CD4-positive, alpha-beta memory T cell (primary cell): Measurements from ENCODE around the gene BTBD10. TPM values are rescaled to one million over a fixed set of nuclear protein-coding genes. Genes with fewer than 3 reads are reported as not detected.

Experiments used
- CTCF ChIA-PET: fragments of 350-600 bp; sonication (Branson Sonifier 250); formaldehyde crosslinking; loops from one replicate; lab custom pipeline; 2021; ENCODE audit warnings: inconsistent platforms; ENCODE audit not compliant: partially characterized antibody; lab: Charles Lee
- POLR2A ChIA-PET: fragments of 350-600 bp; sonication (Branson Sonifier 250); formaldehyde crosslinking; loops from one replicate; lab custom pipeline; 2021; ENCODE audit not compliant: partially characterized antibody; lab: Charles Lee
- DNase-seq, 5 donors: peaks; one replicate each; pipeline versions ENCODE4 v3.0.0 to v3.0.0-alpha.2; 2020 to 2022; ENCODE audit warnings: mixed read lengths in 1 of 5
- H3K27ac ChIP-seq: one replicate; pipeline ENCODE4 v1.7.0; 2013; ENCODE audit warnings: low read depth, low read length
- H3K27me3 ChIP-seq: 2 replicates; pipeline ENCODE4 v1.7.0; 2013; ENCODE audit warnings: mild to moderate bottlenecking, low read length, moderate library complexity; ENCODE audit not compliant: insufficient read depth
- H3K36me3 ChIP-seq: 2 replicates; pipeline ENCODE4 v1.7.0; 2013; ENCODE audit warnings: mild to moderate bottlenecking, low read length, moderate library complexity; ENCODE audit not compliant: insufficient read depth
- H3K4me1 ChIP-seq: 2 replicates; pipeline ENCODE4 v1.7.0; 2013; ENCODE audit warnings: mild to moderate bottlenecking, low read length, moderate library complexity; ENCODE audit not compliant: insufficient read depth
- H3K4me3 ChIP-seq, 2 donors: one replicate each; pipeline ENCODE4 v1.7.0; 2013; ENCODE audit warnings: low read length in 2 of 2, mild to moderate bottlenecking in 1 of 2
- H3K9me3 ChIP-seq, 2 donors: one replicate each; pipeline ENCODE4 v1.7.0; 2013; ENCODE audit warnings: low read length in 2 of 2, control low read depth in 1 of 2; ENCODE audit not compliant: control insufficient read depth in 1 of 2
- H3K27ac Mint-ChIP-seq, 7 donors: one replicate each; pipeline ENCODE4 v1.8.0; 2020 to 2021; ENCODE audit warnings: mixed read lengths in 7 of 7, mild to moderate bottlenecking in 6 of 7, inconsistent platforms in 3 of 7, moderate library complexity in 3 of 7
- H3K27me3 Mint-ChIP-seq, 2 donors: one replicate each; pipeline ENCODE4 v1.8.0; 2020 to 2021; ENCODE audit warnings: mixed read lengths in 2 of 2
- H3K36me3 Mint-ChIP-seq, 2 donors: one replicate each; pipeline ENCODE4 v1.8.0; 2020 to 2021; ENCODE audit warnings: mixed read lengths in 2 of 2, inconsistent platforms in 1 of 2, mild to moderate bottlenecking in 1 of 2
- H3K4me1 Mint-ChIP-seq, 4 donors: one replicate each; pipeline ENCODE4 v1.8.0; 2020 to 2021; ENCODE audit warnings: mixed read lengths in 4 of 4, mild to moderate bottlenecking in 1 of 4
- H3K4me3 Mint-ChIP-seq, 8 donors: one replicate each; pipeline ENCODE4 v1.8.0; 2020 to 2021; ENCODE audit warnings: mixed read lengths in 8 of 8, mild to moderate bottlenecking in 7 of 8, moderate library complexity in 6 of 8, inconsistent platforms in 3 of 8
- H3K9me3 Mint-ChIP-seq, 8 donors: one replicate each; pipeline ENCODE4 v1.8.0; 2020 to 2021; ENCODE audit warnings: mixed read lengths in 8 of 8, mild to moderate bottlenecking in 5 of 8, inconsistent platforms in 3 of 8, moderate library complexity in 1 of 8
- intact Hi-C: fragments of 100-400 bp; cut with micrococcal nuclease; formaldehyde crosslinking; loops from one replicate; pipeline ENCODE4 v1.15.1; 2023
- polyA plus RNA-seq, 2 donors: library from polyadenylated mRNA; unstranded; fragments of 300-500 nt; fragmentation: Illumina TruSeq; gene quantifications; one replicate each; pipeline ENCODE4 v1.2.3, GENCODE V29; 2021
- total RNA-seq, 2 experiments: library from RNA; stranded (reverse); gene quantifications; one replicate each; pipeline ENCODE4 v1.2.3, GENCODE V29; 2021

BTBD10 gene
- total and polyA plus RNA-seq, 4 experiments from 2014 or later: 11.5 to 22.6 (median 18.0) TPM

DNA sequence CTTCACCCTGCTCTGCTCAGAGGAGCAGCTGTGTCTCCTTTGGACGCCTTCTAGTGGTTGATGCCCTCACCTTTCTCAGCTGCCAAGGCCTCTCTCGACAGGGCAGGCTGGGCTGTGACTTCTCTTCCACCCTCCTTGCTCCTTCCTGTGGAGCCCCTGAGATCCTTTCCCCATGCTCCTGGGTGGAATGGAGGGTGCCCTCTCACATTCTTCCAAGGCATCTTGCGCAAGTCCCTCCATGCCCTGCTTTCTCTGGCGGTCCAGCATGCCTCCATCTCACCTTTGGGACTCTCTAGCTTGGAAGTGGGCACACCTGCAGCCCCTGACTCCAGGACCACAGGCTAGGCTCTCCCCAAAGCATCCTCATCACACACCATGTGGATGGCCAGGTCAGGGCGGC, 116.6 kb downstream of the BTBD10 start:
- no peaks in the 10 kb centered on the region for H3K36me3 ChIP-seq
- CTCF ChIA-PET: interaction anchor here (0.8 to 3.4 kb wide), 5 partner anchors 9 to 387 kb away, joined by 3 to 13 read pairs (median 6); no protein-coding TSS in a partner anchor
- H3K4me3 Mint-ChIP-seq: peak overlapping the region in 1 of 8 donors; percentile 15
- H3K27me3 ChIP-seq: no peaks in the 10 kb centered on the region
- no peaks in the 10 kb centered on the region for H3K9me3 ChIP-seq
- no peak for DNase-seq
- H3K27ac Mint-ChIP-seq: peak overlapping the region in 2 of 7 donors; percentile 70 to 86
- H3K27ac ChIP-seq: no peak overlapping the region
- intact Hi-C loops: no loop called here
- H3K9me3 Mint-ChIP-seq: no peaks in the 10 kb centered on the region
- POLR2A ChIA-PET: no interaction called here
- peaks cover 29 to 38% of the 10 kb centered on the region in 2 donors for H3K36me3 Mint-ChIP-seq
- H3K4me3 ChIP-seq: no peak overlapping the region
- peaks cover 37 to 69% (median 51%) of the 10 kb centered on the region in 4 donors for H3K4me1 Mint-ChIP-seq
- no peaks in the 10 kb centered on the region for H3K27me3 Mint-ChIP-seq
- peaks cover 20% of the 10 kb centered on the region for H3K4me1 ChIP-seq

- Mint-ChIP-seq H3K27ac (peak overlapping the region in 3 of 7 donors; percentile 13 to 54 (median 42)), H3K4me3 (no peak overlapping the region), H3K4me1 (peaks cover 42 to 78% (median 63%) of the 10 kb centered on the region in 4 donors), H3K36me3 (peaks cover 21 to 35% of the 10 kb centered on the region in 2 donors), H3K27me3 (no peaks in the 10 kb centered on the region), H3K9me3 (no peaks in the 10 kb centered on the region)
- POLR2A ChIA-PET: no interaction called here
- no peak for DNase-seq
- no peaks in the 10 kb centered on the region for H3K36me3 ChIP-seq
- CTCF ChIA-PET: interaction anchor here (0.6 to 3.8 kb wide), 27 partner anchors 8 to 381 kb away, joined by 3 to 41 read pairs (median 3); no protein-coding TSS in a partner anchor
- no peaks in the 10 kb centered on the region for H3K9me3 ChIP-seq
- no peak overlapping the region for H3K4me3 ChIP-seq
- peaks cover 23% of the 10 kb centered on the region for H3K4me1 ChIP-seq
- H3K27ac ChIP-seq: no peak overlapping the region
- intact Hi-C loops: loop anchor here (1.0 kb wide), 5 partner anchors 10 to 381 kb away; no protein-coding TSS in a partner anchor
- H3K27me3 ChIP-seq: no peaks in the 10 kb centered on the region
These were observed 118.2 kb downstream of the BTBD10 start for GRCh38 chr11:13344818-13345217.

DNA sequence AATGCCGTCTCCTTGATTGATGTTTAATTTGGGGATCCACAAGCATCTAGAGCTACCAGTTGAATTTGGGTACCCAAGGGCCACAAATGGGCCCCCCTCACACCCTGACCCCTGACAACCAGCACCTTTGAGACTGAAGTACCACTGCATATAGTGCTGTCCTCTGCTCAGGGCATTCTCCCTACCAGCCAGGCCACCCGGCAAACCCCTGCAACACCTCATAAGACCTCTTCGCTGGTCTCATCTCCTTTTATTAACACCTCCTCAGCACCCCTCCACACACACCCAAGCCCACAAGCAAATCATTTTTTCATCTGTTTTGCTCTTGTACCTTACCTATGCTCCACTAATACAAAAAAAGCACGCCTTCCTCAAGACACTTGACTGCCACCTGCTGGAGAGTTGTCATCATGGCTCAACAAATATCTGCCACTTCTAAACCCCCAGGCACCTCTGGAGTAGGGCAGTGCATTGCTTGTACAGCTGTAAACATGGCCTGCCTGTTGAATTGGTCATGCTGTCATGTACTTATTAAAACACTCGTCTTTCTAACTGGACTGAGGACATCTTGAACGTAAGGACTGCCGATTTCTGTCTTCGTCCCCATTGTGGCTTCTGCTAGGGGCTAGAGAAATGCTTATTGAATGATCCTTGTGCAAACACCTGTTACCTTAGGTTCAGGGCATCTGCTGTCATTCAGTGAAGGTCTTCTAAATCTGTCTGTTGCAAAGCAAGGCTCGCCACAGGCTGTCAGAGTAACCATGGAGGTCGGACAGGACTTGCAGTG, 118.9 kb downstream of the BTBD10 start:
- H3K4me1 Mint-ChIP-seq: peaks cover 46 to 85% (median 70%) of the 10 kb centered on the region in 4 donors
- Histone ChIP-seq H3K4me3 (no peak overlapping the region), H3K9me3 (no peaks in the 10 kb centered on the region), H3K27ac (no peak overlapping the region), H3K4me1 (peaks cover 30% of the 10 kb centered on the region), H3K36me3 (no peaks in the 10 kb centered on the region), H3K27me3 (no peaks in the 10 kb centered on the region)
- ChIA-PET CTCF (interaction anchor here (0.7 to 3.8 kb wide), 34 partner anchors 8 to 380 kb away, joined by 3 to 41 read pairs (median 4); no protein-coding TSS in a partner anchor), POLR2A (interaction anchor here (1.2 to 1.3 kb wide), 2 partner anchors 10 to 135 kb away, joined by 3 to 5 read pairs; no protein-coding TSS in a partner anchor)
- no peak overlapping the region for H3K4me3 Mint-ChIP-seq
- peaks cover 16 to 31% of the 10 kb centered on the region in 2 donors for H3K36me3 Mint-ChIP-seq
- H3K9me3 Mint-ChIP-seq: no peaks in the 10 kb centered on the region
- intact Hi-C loops: loop anchor here (1.0 kb wide), 5 partner anchors 9 to 380 kb away; no protein-coding TSS in a partner anchor
- DNase-seq: peak; percentile 63 to 68 (median 67)
- no peaks in the 10 kb centered on the region for H3K27me3 Mint-ChIP-seq
- peak overlapping the region in 6 of 7 donors; percentile 1 to 85 (median 31) for H3K27ac Mint-ChIP-seq

GRCh38 chr11:13343067-13343466, 120.0 kb downstream of the BTBD10 start:
- CTCF ChIA-PET: interaction anchor here (0.7 to 3.8 kb wide), 23 partner anchors 7 to 379 kb away, joined by 3 to 41 read pairs (median 5); no protein-coding TSS in a partner anchor
- H3K4me3 Mint-ChIP-seq: no peak overlapping the region

GRCh38 chr11:13341026-13341425, 122.0 kb downstream of the BTBD10 start:
- Mint-ChIP-seq H3K9me3 (no peaks in the 10 kb centered on the region), H3K27me3 (no peaks in the 10 kb centered on the region), H3K4me3 (peak overlapping the region in 1 of 8 donors; percentile 59), H3K4me1 (peaks cover 51 to 88% (median 70%) of the 10 kb centered on the region in 4 donors), H3K36me3 (peaks cover 10 to 21% of the 10 kb centered on the region in 2 donors), H3K27ac (peak overlapping the region; percentile 27 to 86 (median 80))
- DNase-seq: no peak
- intact Hi-C loops: no loop called here
- Histone ChIP-seq H3K4me1 (peaks cover 43% of the 10 kb centered on the region), H3K27ac (no peak overlapping the region), H3K27me3 (no peaks in the 10 kb centered on the region), H3K36me3 (no peaks in the 10 kb centered on the region), H3K4me3 (no peak overlapping the region), H3K9me3 (no peaks in the 10 kb centered on the region)
- ChIA-PET CTCF (no interaction called here), POLR2A (no interaction called here)

More at GRCh38 chr11:13343067-13343466, 120.0 kb downstream of the BTBD10 start:
- Histone ChIP-seq H3K36me3 (no peaks in the 10 kb centered on the region), H3K27ac (no peak overlapping the region), H3K4me3 (no peak overlapping the region), H3K27me3 (no peaks in the 10 kb centered on the region), H3K4me1 (peaks cover 35% of the 10 kb centered on the region), H3K9me3 (no peaks in the 10 kb centered on the region)
- POLR2A ChIA-PET: interaction anchor here (1.2 to 1.3 kb wide), 2 partner anchors 11 to 134 kb away, joined by 3 to 5 read pairs; no protein-coding TSS in a partner anchor
- Mint-ChIP-seq H3K27ac (peak overlapping the region in 5 of 7 donors; percentile 65 to 86 (median 78)), H3K27me3 (no peaks in the 10 kb centered on the region), H3K36me3 (peaks cover 10 to 28% of the 10 kb centered on the region in 2 donors), H3K4me1 (peaks cover 51 to 89% (median 74%) of the 10 kb centered on the region in 4 donors), H3K9me3 (no peaks in the 10 kb centered on the region)
- no peak for DNase-seq
- intact Hi-C loops: no loop called here

DNA sequence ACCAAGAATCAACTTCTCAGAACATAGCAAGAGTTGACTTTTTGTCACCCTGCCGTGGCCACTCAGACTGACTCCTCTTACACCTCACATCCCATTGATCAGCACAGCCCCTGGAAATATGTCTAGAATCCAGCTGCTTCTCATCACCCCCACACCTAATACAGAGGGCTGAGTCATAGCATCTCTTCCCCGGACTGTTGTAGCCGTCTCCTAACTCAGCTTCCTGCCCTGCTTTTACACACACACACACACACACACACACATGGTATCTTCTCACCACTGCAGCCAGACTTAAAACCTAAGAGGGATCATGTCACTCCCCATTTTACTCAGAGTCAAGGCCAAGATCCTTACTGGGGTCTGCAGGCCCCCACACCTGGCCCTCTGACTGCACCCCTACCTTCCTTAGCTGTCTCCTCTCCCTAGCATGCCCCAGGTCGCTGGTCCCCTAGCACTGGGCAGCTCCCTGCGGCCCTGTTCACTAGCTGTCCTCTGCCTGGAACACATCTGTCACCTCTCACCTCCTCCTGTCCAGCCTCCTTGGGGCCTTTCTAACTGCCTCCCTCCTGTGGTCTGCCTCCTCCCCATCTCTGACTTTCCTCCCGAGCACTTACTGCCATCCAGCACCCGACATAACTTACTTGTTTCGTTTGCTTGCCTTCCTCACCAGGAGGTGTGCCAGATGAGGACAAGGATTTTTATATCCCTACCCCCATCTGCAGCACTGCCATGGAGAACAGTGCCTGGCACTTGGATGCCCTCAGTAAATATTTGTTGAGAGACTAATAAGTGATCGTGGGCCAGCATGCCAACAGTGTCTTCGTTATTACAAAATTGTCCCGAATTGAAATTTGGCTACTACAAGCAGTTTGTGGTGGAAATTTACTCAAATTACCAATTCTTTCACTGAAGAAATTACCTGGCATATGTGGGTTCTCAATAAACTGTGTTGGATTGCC, 123.5 kb downstream of the BTBD10 start:
- no peaks in the 10 kb centered on the region for H3K9me3 ChIP-seq
- peak overlapping the region; percentile 67 to 92 (median 80) for H3K27ac Mint-ChIP-seq
- H3K4me1 ChIP-seq: peaks cover 51% of the 10 kb centered on the region
- H3K36me3 Mint-ChIP-seq: peaks cover 10 to 21% of the 10 kb centered on the region in 2 donors
- H3K4me3 ChIP-seq: no peak overlapping the region
- no peaks in the 10 kb centered on the region for H3K27me3 Mint-ChIP-seq
- peak; percentile 30 to 78 (median 52) for DNase-seq
- H3K27me3 ChIP-seq: no peaks in the 10 kb centered on the region
- intact Hi-C loops: loop anchor here (2.0 kb wide), 1 partner anchor 63 kb away; the partner anchor contains the start of gene BMAL1
- ChIA-PET POLR2A (interaction anchor here (0.7 to 1.0 kb wide), 2 partner anchors 63 to 131 kb away, joined by 3 read pairs; no protein-coding TSS in a partner anchor), CTCF (interaction anchor here (0.7 to 2.0 kb wide), 8 partner anchors 10 to 376 kb away, joined by 3 to 8 read pairs (median 3); no protein-coding TSS in a partner anchor)
- H3K4me1 Mint-ChIP-seq: peaks cover 49 to 85% (median 66%) of the 10 kb centered on the region in 4 donors
- H3K9me3 Mint-ChIP-seq: no peaks in the 10 kb centered on the region
- peak overlapping the region; percentile 25 for H3K27ac ChIP-seq
- peak overlapping the region; percentile 18 to 86 (median 54) for H3K4me3 Mint-ChIP-seq
- no peaks in the 10 kb centered on the region for H3K36me3 ChIP-seq
